Lower lobe of right lung (tissue), 2 donors: ENCODE measurements around the gene SHANK1. TPM values are rescaled to one million over a fixed set of nuclear protein-coding genes. Genes with fewer than 3 reads are reported as not detected.

Experiments
- ATAC-seq, 2 donors: fragments of 200-7000 bp; cut with Tn5 transposase; one replicate each; pipeline ENCODE4 v1.9.1; 2020 to 2022; ENCODE audit warnings: mild to moderate bottlenecking in 2 of 2, moderate library complexity in 2 of 2
- DNase-seq: peaks from one replicate; pipeline ENCODE4 v3.0.0-alpha.2; 2020
- H3K27ac ChIP-seq: fragments of 200-600 bp; one replicate; pipeline ENCODE4 v1.8.0; 2022
- H3K27me3 ChIP-seq: fragments of 200-600 bp; one replicate; pipeline ENCODE4 v1.8.0; 2022; ENCODE audit warnings: low read depth
- H3K36me3 ChIP-seq: fragments of 200-600 bp; one replicate; pipeline ENCODE4 v1.8.0; 2022; ENCODE audit warnings: mild to moderate bottlenecking
- H3K4me1 ChIP-seq: fragments of 200-600 bp; one replicate; pipeline ENCODE4 v1.8.0; 2022
- H3K4me3 ChIP-seq: fragments of 200-600 bp; one replicate; pipeline ENCODE4 v1.8.0; 2022; ENCODE audit warnings: mild to moderate bottlenecking
- H3K9me3 ChIP-seq: fragments of 200-600 bp; one replicate; pipeline ENCODE4 v1.8.0; 2022
- CTCF ChIP-seq: fragments of 200-600 bp; IDR thresholded peaks from one replicate; pipeline ENCODE4 v1.8.0; 2022; ENCODE audit warnings: antibody characterized with exemption, mild to moderate bottlenecking
- intact Hi-C: fragments of 100-400 bp; cut with DNase I; formaldehyde crosslinking; loops from one replicate; pipeline ENCODE4 v1.11.0; 2022
- total RNA-seq: library from RNA; stranded (reverse); fragmentation: NEBNext Ultra II Directional; extraction: Animal tissue kit (Norgen Biotek cat#: 25700); gene quantifications from one replicate; pipeline ENCODE4 v1.2.1, GENCODE V29; 2021
- donor health status: DM: no; HTN: yes; CAD: no; lungs with severe emphysema.

Gene SHANK1
- total RNA-seq, 1 donor from 2014 or later: 0.71 TPM

GRCh38 chr19:50647879-50648615, 71.6 kb downstream of the SHANK1 start:
- Histone ChIP-seq H3K36me3 (no peaks in the 10 kb centered on the region), H3K4me1 (no peaks in the 10 kb centered on the region), H3K9me3 (no peaks in the 10 kb centered on the region), H3K27me3 (peaks cover 39% of the 10 kb centered on the region), H3K4me3 (no peak overlapping the region), H3K27ac (no peak overlapping the region)
- DNase-seq (no peak), ATAC-seq (no peak)
- TF ChIP-seq CTCF: no peak
- intact Hi-C loops: no loop called here

- Histone ChIP-seq H3K9me3 (no peaks in the 10 kb centered on the region), H3K27ac (no peak overlapping the region), H3K36me3 (no peaks in the 10 kb centered on the region), H3K4me1 (no peaks in the 10 kb centered on the region), H3K4me3 (no peak overlapping the region), H3K27me3 (peaks cover 36% of the 10 kb centered on the region)
- no peak for TF ChIP-seq CTCF
- DNase-seq (no peak), ATAC-seq (no peak)
- intact Hi-C loops: no loop called here
These were observed 73.4 kb downstream of the SHANK1 start for GRCh38 chr19:50646074-50646807.

- Histone ChIP-seq H3K9me3 (no peaks in the 10 kb centered on the region), H3K27ac (no peak overlapping the region), H3K4me3 (no peak overlapping the region), H3K36me3 (no peaks in the 10 kb centered on the region), H3K27me3 (peaks cover 47% of the 10 kb centered on the region), H3K4me1 (no peaks in the 10 kb centered on the region)
- no peak for DNase-seq
- intact Hi-C loops: no loop called here
- no peak for TF ChIP-seq CTCF
- no peak for ATAC-seq
These were observed 74.5 kb downstream of the SHANK1 start for GRCh38 chr19:50645107-50645506.

GRCh38 chr19:50644315-50644915, 75.2 kb downstream of the SHANK1 start:
- Histone ChIP-seq H3K4me1 (no peaks in the 10 kb centered on the region), H3K27me3 (peaks cover 52% of the 10 kb centered on the region), H3K4me3 (no peak overlapping the region), H3K36me3 (no peaks in the 10 kb centered on the region), H3K27ac (no peak overlapping the region), H3K9me3 (no peaks in the 10 kb centered on the region)
- TF ChIP-seq CTCF: no peak
- ATAC-seq (no peak), DNase-seq (no peak)
- intact Hi-C loops: no loop called here

- intact Hi-C loops: no loop called here
- ATAC-seq (no peak), DNase-seq (no peak)
- Histone ChIP-seq H3K9me3 (no peaks in the 10 kb centered on the region), H3K4me3 (no peak overlapping the region), H3K36me3 (no peaks in the 10 kb centered on the region), H3K27ac (no peak overlapping the region), H3K4me1 (no peaks in the 10 kb centered on the region), H3K27me3 (peaks cover 61% of the 10 kb centered on the region)
- TF ChIP-seq CTCF: no peak
These were observed 79.2 kb downstream of the SHANK1 start for GRCh38 chr19:50640368-50640767.
